Heart left ventricle (tissue), 13 donors: ENCODE data around the gene RIPPLY1.

Source experiments
- POLR2A ChIP-seq, 2 donors: fragments of 450-650 bp; IDR thresholded peaks; one replicate each; pipeline ENCODE4 v1.6.1; 2017; ENCODE audit warnings: antibody characterized with exemption in 2 of 2, mild to moderate bottlenecking in 2 of 2, moderate library complexity in 2 of 2
- TF ChIP-seq, protein P1 (sequence below), 12 donors: fragments of 200-600 bp; sonication (generic) in 4 of 12; IDR thresholded peaks; one replicate each; pipeline versions ENCODE4 v1.5.0 to v1.8.0; 2018 to 2022; ENCODE audit warnings: antibody characterized with exemption in 12 of 12, mild to moderate bottlenecking in 5 of 12
- donor health status: ischemic (EF 13 %, LVEDD 7.1; RV severe dilation, severe dysfunction).
- donor health status: DM: no; HTN: yes; CAD: no.
- donor health status: DM: no; HTN: no; CAD: no.
- donor health status: ischemic (EF 25% LVEDD 6.9; RV normal size, moderate dysfunction).
- donor health status: ischemic (EF 25% LVEDD 5.7; RV mildly dilated, moderate dysfunction).
- donor health status: ischemic (EF 35%, LVEDD 5.7; RV mildly dilated, moderate dysfunction).
- donor health status: nonischemic (EF 11% LVEDD 7.7; RV severe dilation, severe dysfunction).
- donor health status: DM: yes; HTN: yes; CAD: no.
- donor health status: PGD.
- donor health status: ischemic (EF 29% LVEDD 5.4; RV normal size, mild dysfunction).
- donor health status: nonischemic (EF 23%, LVEDD 6.1; RV moderate dilation, normal function).

DNA sequence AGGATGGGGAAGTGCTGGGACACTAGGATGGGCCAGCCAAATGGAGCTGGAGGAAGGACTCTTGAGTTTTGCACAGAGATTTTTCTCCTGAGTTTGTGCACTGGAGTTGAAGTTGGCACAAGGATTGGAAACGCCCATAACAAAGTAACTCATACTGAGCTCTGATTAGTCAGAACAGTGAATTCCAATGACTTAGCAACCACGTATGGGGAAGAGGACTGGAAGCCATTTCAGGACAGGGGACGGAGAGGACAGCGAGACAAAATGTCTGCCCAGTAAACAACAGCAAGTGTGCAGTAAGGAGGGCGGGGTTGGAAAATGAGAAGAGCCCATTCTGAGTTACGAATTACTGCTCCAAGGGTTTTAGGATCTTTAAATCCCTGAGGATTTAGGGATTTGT, 5.9 kb downstream of the RIPPLY1 start:
- TF ChIP-seq, protein P1, sequence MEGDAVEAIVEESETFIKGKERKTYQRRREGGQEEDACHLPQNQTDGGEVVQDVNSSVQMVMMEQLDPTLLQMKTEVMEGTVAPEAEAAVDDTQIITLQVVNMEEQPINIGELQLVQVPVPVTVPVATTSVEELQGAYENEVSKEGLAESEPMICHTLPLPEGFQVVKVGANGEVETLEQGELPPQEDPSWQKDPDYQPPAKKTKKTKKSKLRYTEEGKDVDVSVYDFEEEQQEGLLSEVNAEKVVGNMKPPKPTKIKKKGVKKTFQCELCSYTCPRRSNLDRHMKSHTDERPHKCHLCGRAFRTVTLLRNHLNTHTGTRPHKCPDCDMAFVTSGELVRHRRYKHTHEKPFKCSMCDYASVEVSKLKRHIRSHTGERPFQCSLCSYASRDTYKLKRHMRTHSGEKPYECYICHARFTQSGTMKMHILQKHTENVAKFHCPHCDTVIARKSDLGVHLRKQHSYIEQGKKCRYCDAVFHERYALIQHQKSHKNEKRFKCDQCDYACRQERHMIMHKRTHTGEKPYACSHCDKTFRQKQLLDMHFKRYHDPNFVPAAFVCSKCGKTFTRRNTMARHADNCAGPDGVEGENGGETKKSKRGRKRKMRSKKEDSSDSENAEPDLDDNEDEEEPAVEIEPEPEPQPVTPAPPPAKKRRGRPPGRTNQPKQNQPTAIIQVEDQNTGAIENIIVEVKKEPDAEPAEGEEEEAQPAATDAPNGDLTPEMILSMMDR (IDR thresholded peaks at IDR 0.05) = no peak
- TF ChIP-seq POLR2A (IDR thresholded peaks at IDR 0.05) = no peak
